Measurements from ENCODE around the gene MLLT3.

GRCh38 chr9:20464242-20464641 is 158.1 kb downstream of the MLLT3 start:
- no peak for TF ChIP-seq CTCF (IDR thresholded peaks at IDR 0.05; ENCODE audit: borderline replicate concordance, extremely low read depth, low read length, poor library complexity, severe bottlenecking)
- TF ChIP-seq EZH2 (IDR thresholded peaks at IDR 0.05; ENCODE audit: borderline replicate concordance, low read depth, low read length, severe bottlenecking), result no peak

Data from DND-41 (cell line).